HG03439 (cell line): Measurements from ENCODE around the gene CRLF1.

Source experiments
- ATAC-seq: cut with Tn5 transposase; IDR thresholded peaks from one replicate; pipeline ENCODE4 v1.9.1; 2021; ENCODE audit warnings: mild to moderate bottlenecking, moderate library complexity; ENCODE audit not compliant: unreplicated experiment

Gene CRLF1

DNA sequence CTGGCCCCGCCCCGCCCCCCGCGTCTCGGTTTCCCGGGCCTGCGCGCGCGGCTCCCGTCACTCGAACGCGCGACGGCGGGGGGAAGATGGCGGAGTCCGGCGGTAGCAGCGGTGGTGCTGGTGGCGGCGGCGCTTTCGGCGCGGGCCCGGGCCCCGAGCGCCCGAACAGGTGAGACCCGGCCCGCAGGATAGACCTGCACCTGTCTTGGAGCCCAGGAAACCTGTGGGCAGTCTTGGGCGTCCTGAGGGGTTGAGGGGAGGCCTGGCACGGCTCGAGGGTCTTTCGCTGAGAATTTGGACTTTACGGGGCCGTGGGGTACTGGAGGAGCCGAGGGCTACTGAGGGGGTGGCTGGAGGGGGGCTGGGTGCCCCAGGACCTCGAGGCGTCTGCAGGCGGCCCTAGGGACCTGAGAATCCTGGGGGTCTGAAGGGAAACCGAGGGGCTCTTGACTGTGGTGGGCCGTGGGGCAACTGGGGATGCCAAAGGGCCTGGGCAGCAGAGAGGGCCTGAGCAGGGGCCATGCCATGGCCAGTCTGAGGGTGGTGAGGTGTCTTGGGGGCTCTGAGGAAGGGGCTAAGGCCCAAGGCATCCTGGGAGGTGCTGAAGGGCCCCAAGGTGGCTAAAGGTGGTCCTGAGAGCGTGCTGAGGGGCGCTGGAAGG lies 30.5 kb upstream of the CRLF1 start, which contains the start of gene KLHL26:
Gene KLHL26 (plus strand): TSS at position 60 of the 661 bp plus-strand sequence. CDS start 27 bp downstream, at position 87.
- ATAC-seq: no peak

DNA sequence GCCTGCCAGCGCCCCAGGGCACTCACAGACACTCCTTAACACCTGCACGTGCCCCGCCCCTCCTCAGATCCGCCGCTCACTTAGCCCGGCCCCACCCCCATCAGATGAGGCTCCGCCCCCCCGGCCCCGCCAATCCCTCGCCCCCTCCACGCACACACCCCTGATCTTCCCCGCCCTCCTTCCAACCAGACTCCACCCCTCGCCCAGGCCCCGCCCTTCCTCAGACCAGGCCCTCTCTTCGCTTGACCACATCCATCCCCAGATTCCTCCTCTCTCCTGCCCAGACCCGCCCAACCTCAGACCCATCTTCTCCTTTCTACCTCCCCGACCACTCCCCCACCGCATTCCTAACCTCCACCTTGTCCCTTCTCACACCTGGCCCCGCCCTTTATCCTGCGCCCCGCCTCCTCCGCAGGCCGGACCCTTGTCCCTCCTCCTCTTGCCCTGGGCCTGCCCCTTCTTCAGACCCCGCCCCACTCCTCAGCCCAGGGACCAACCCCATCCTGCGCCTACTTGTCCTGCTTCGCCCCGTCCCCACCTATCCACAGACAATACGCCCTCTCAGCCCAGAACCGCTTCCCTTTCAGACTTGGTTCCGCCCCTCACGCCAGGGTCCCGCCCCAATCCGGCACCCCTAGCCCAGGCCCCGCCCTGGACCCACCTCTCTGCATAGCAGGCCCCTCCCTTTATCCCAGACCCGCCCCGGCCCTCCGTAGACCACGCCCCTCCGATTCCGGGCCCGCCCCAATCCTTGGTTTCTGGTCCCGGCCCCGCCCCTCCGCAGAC lies 29.8 kb upstream of the CRLF1 start:
- peak; percentile 80 for ATAC-seq

DNA sequence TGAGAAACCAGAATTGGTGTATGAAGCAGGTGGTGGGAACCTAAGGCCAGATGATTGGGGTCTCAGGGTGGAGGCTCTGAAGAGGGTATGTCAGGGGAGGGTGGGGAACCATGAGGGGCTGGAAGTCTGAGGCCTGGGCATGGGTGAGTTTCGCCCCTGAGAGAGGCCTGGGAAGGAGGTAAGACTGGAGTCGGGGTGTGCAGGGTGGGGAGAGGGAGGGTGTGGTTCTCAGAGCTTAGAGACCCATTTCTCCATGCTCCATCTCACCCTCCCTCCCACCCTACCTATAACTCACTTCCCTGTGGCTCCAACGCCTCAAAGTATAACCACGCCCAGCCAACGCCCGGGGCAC lies 29.2 kb upstream of the CRLF1 start:
- ATAC-seq: no peak

DNA sequence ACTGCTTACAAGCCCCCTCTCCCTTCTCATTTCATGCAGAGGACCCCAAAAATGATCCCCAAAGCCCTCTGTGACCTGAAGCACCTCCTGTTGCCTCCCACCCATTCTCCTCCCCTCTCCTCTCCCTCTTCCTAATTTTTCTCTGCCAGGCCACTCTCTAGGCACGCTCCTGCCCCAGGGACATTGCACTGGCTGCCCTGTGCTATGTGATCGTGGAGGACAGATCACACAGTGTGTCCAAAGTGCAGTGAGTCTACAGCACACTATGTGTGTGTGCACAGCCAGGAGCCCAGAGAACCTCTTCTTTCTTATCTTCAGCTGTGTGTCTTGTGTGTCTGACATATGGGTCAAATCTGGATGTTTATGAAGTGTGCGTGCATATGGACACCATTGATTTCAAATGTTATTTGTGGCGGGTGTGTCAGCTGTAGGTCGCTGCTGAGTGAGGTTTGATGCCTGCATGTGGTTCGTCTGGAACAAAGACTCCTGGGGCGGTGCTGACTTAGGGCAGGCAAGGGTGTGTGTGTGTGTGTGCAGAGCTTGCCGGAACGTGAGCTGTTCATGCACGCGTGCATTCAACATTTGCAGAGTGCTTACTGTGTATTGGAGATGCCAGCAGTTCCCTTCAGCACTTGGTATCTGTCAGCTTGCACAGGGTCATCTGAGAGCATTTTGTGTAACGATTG lies 28.2 kb upstream of the CRLF1 start:
- ATAC-seq: no peak

DNA sequence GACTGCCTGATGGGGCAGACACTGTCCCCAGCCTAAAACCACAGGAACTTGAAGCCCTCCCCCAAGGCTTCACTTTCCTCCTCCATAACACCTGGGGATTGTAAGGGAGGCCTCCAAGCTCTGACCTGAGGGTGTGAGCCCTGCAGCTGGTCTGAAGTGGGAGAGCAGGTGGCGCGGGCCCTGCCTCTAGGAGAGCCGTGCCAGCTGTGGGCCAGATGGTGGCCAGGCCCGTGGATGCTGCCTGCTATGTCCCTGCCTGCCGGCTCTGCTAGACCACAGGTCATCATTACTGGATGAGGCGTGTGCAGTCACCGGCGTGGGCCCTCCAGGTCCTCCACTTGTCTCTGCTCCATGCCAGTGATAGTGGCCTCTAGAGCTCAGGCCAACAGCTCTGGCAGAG lies 26.7 kb upstream of the CRLF1 start:
- ATAC-seq: no peak

DNA sequence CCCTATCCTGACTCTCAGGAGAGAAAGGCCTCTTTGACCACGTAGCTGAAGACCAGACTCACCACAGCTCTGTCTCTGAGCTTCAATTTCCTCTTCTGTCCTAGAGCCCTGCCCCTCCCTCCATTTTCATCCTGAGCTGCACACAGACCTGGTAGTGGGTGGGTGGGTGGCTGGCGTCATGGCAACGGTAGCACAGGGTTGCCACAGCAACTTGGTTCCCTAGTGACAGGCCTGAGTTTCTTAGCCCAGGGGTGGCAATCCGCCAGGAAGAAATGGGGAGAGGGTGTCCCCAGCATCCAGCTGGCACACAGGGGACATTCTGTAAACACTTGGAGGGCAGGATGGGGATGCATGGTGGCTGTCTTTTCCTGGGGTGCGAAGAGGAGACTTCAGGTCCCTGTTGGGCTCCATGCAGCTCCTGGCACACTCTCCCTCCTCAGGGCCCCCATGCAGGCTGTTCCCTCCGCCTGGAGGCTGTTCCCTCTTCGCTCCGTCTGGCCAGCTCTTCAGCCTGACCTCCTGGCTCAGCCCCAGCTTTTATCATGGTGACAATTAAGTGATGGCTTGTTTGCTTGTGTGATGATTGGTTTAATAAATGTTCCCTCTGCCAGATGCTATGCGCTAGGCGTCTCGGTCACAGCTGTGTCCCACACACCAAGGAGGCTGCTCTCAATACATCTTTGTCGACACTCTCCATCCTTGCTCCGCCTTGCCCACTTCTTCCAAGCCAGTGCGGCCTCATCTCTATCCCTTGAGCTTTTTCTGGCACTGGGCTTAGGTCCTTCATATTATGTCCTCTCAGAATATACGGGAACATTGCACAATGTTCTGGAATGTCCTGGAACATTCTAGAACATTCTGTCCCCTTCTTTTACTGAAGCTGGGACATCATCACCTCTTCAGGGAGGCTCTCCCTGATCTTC lies 22.8 kb upstream of the CRLF1 start:
- ATAC-seq: no peak

DNA sequence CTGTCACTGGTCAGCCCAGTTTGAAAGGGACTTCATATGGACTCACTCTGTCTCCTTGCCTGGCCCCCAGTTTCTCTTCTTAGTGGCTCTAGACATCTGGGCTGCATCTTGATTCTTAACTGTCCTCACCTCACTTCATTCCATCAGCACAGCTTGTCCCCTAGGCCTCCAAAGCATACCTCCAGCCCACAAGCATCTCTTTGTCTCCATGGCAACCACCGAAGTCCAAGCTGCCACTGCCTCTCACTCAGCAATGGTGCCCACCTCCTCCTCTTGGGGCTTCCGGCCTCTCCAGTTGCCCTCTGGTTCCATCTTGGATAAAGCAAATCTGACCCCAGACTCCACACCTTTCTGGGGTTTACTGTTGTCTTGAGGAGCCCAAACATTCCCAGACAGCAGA lies 20.3 kb upstream of the CRLF1 start:
- ATAC-seq: no peak

DNA sequence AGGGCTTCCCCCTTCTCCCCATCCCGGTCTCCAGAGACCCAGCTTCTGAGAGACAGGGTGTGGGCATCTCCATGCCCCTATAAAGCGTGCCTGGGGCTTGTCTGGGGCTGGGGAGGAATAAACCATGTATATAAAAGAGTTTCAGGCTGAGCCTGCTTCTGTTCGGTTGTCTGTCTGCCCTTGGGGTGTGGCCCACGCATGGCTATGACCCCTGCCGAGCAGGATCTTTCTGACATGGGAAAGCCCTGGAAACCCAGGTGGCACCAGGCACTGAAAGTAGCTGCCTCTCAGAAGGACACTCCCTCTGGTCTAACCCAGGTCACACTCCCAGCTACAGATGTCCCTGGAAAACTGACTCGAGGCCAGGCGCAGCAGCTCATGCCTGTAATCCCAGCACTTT lies 14.3 kb upstream of the CRLF1 start:
- ATAC-seq: no peak

DNA sequence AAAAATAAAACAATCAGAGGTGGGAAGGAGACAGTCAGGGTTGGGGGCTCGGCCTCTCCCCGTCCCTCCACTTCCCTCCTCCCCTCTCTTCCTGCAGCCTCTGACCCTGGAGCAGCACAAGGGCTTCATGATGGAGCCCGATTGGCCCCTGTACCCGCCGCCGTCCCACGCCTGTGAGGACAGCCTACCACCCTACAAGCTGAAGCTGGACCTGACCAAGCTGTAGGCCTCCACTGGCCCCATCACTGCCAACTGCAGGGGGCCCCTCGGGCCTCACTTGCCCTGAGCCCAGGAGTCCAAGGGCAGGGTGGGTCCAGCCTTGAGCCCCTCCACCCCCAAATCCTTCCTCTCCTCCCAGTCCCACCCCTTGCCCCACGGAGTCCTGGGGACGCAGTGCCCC lies 13.7 kb upstream of the CRLF1 start:
- no peak for ATAC-seq

DNA sequence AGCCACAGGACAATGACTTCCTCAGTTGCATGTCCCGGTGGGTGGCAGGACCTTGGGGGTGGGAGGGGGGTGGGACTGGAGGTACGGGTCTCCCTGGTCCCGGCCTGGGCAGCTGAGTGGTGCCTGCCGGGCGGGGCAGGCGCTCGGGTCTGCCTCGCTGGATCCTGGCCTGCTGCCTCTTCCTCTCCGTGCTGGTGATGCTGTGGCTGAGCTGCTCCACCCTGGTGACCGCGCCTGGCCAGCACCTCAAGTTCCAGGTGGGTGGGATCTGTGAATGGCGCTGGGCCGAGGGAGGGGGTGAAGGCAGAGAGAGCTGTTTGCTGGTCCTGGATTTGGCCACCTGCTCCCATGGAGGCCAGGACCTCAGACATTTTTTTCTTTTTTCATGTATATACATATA lies 11.6 kb upstream of the CRLF1 start:
- no peak for ATAC-seq

DNA sequence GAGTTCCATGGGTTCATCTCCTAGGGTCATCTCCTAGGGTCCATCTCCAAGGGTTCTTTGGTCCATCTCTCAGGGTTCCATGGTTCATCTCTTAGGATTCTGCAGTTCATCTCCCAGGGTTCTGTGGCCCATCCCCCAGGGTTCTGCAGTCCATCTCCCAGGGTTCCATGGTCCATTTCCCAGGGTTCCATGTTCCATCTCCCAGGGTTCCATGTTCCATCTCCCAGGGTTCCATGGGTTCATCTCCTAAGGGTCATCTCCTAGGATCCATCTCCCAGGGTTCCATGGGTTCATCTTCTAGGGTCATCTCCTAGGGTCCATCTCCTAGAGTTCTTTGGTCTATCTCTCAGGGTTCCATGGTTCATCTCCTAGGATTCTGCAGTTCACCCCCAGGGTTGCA lies 11.0 kb upstream of the CRLF1 start:
- ATAC-seq: no peak

DNA sequence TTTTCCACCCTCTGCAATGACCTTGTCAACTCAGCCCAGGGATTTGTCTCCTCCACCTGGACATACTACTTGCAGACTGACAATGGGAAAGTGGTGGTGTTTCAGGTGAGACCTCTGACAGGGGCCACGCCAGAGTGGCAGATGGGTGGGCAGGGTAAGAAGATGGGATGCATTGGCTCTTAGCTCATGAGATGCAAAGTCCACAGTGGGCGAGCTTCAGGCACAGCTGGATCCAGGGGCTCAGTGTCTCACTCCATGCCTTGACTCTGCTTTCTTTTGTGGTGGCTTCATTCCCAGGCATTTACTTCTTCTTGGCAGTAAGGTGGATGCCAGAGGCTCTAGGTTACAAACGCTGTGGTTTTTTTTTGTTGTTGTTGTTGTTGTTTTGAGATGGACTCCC lies 9.4 kb upstream of the CRLF1 start:
- no peak for ATAC-seq

DNA sequence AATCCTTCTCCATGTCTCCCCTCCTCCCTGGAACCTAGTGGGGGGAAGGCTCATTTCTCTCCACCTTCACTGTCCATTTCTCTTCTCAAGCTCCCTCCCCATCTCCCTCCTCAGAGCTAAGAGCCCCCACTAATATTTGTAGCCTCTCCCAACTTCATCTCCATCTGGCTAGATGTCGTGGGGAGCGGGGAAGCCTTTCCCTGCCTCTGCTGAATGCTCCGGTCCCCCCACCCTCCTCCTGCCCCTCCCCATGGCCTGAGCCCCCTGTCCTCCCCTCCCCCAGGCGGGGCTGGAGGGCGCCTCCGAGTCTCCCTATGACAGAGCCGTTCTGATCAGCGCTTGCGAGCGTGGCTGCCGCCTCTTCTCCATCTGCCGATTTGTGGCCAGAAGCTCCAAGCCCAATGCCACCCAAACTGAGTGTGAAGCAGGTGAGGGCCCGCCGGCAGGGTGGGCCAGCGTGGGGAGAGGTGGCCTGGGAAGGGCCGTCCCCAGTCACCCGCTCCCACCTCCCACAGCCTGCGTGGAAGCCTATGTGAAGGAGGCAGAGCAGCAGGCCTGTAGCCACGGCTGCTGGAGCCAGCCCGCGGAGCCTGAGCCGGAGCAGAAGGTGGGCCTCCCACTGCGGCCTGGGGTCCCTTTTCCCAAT lies 7.1 kb upstream of the CRLF1 start:
- ATAC-seq: no peak

DNA sequence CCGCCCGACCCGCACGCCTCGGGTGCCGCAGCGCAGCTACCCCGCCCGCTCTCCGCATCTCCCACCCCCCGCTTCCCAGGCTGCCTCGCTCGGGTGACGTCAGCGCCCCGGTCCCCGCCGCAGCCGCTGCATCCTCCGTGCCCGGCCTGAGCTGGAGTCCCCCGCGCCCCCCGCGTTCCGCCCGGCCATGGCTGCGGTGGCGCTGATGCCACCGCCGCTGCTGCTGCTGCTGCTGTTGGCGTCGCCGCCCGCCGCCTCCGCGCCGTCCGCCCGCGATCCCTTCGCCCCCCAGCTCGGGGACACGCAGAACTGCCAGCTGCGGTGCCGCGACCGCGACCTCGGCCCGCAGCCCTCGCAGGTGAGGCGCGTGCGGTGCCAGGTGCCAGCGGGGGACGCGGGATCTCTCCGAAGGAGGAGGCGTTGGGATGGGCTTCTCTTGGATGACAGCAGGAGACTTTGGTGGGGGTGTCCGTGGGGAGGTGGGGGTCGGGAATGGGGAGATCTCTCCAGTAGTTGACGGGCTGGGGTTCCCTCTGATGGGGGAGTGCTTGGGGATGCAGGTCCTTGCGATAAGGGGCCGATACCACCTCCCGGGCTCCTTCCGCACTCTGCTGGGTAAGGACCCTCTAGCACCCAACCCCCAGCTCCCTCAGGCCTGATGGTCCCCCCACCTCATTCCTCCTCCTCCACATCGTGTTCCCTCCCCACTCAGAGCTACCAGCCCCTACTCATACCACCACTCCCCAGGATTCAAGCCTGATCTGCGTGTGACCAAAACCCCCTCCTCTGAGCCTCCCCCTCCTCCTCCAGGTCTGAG lies 6.4 kb upstream of the CRLF1 start, which contains the start of gene TMEM59L:
Gene TMEM59L (plus strand): TSS at position 99 of the 817 bp plus-strand sequence. CDS start 89 bp downstream, at position 188.
- ATAC-seq: no peak

DNA sequence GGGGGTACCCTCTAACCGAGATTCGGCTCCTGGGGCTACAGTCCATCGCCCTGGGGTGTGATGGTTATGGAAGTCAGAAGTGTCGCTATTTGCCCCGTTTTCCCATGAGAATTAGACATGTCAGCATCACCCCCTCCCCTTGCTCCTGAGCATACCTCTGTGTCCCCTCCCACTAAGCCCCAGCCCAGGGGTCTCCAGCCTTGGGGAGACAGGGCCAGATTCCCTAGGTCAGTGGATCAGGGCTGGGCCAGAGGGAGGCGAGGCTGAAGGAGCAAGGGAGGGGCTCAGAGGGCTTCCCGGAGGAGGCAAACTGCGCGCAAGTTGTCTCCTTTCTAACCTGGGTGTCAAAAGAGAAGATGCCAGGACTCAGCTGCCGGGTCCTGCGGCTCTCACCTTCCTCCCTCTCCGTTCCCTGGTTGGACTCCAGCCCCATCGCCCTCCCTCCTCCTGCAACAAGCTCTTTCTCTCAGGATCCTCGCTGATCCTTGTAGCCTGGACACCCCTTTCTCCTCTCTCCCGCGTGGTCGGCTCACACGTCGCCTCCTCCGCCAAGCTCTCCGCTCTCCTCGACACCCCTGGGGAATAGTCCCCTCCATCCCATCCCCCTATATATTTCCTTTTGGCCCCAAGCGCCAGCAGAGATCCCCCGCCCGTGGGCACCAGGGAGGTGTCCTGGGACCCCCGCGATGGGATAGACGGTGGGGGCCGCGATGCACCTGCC lies 5.6 kb upstream of the CRLF1 start:
- ATAC-seq: no peak

DNA sequence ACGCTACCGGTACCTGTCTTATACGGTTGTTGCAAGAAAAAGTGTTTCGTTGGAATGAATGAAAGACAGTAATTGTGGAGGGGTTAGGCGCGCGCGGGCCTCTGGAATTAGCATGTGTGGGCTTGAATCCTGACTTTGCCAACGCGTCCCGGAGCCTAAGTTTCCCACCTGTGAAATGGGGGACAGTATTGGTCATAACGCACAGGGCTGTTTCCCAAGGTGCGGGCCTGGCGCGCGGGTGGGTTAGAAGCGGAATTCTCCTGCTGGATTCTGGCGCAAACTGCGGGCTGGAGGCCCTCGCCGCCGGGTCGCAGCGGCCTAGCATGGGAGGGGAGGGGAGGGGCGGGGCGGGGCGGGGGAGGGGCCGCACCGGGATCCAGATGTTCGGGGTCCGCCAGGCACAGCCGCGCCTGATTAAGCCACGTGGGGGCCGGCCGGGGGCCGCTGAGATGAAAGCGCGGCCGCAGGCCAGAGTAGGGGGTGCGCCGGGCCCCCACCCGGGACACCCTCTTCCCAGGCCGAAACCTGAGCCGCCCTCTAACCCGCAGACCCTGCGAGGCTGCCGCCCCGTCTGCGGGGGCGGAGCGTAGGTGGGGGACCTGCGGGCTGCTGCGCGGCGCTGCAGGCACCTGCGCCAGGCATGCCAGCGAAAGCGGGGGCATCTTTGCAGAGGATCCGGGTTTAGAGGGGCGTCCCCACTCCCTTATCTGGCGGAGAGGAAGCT lies 4.9 kb upstream of the CRLF1 start:
- no peak for ATAC-seq

DNA sequence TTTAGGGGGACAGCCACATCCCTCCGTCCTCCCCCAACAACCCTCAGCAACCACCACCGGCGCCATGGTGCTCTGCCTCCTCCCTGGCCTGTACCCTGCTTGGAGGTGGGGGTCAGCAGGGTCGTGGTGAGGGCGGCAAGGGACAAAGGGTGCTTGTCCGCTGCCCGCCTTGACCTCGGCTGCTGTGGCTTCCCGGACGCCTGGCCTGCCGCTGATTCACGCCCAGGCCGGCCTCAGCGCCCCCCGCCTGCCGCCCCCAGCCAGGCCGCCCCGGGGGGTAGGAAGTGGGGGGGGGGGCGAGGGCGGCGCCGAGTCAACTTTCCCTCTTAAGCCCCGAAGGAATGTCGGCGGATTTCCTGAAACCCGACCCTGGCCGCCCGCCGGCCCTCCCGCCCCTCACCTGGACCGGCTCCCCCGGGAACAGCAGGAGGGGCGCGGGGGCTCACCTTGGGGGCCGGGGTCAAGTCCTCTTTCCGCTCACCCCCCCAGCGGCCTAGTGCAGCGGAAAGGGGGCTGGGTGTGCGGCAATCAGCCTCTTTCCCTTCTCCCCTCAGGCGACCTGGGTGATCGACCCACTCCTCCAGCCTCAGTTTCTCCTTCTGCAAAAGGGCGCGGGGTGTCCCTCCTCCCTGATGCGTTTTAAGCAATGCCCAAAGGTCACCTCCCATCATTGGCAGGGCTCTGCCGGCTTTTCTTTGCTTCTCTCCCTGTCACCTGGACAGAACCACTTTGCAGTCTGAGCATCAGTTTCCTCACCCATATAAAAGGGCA lies 4.1 kb upstream of the CRLF1 start:
- no peak for ATAC-seq

DNA sequence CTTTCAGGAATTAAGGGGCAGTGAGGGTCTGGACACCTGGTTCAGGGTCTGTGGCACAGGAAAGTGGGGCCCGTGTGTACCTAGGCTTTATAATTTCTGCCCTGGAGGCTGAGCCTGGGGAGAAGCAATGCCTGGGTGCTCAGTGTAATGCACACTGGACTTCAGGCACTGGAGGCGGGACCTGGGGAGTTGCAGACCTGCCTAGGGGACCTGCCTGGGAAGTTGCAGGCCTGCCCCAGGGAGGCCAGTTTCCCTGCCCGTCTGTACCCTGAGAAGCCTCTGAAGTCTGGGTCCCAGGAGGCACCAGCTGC lies 3.6 kb upstream of the CRLF1 start:
- no peak for ATAC-seq
